ENCODE results near the gene ANKRD44.
"Not testable (repeated sequence)": the region's sequence is repeated elsewhere in the genome, so short reads cannot be mapped to it uniquely, and the experiment has no call there.

DNA sequence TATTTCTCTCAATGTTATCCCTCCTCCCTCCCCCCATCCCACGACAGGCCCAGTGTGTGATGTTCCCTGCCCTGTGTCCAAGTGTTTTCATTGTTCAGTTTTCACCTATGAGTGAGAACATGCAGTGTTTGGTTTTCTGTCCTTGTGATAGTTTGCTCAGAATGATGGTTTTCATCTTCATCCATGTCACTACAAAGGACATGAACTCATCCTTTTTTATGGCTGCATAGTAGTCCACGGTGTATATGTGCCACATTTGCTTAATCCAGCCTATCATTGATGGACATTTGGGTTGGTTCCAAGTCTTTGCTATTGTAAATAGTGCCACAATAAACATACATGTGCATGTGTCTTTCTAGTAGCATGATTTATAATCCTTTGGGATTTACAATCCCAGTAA lies 289.7 kb downstream of the ANKRD44 start:
- TF ChIP-seq, protein P1, sequence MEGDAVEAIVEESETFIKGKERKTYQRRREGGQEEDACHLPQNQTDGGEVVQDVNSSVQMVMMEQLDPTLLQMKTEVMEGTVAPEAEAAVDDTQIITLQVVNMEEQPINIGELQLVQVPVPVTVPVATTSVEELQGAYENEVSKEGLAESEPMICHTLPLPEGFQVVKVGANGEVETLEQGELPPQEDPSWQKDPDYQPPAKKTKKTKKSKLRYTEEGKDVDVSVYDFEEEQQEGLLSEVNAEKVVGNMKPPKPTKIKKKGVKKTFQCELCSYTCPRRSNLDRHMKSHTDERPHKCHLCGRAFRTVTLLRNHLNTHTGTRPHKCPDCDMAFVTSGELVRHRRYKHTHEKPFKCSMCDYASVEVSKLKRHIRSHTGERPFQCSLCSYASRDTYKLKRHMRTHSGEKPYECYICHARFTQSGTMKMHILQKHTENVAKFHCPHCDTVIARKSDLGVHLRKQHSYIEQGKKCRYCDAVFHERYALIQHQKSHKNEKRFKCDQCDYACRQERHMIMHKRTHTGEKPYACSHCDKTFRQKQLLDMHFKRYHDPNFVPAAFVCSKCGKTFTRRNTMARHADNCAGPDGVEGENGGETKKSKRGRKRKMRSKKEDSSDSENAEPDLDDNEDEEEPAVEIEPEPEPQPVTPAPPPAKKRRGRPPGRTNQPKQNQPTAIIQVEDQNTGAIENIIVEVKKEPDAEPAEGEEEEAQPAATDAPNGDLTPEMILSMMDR (IDR thresholded peaks at IDR 0.05; ENCODE audit: low read depth, low read length) = not testable (repeated sequence)
- TF ChIP-seq POLR2A (IDR thresholded peaks at IDR 0.05; ENCODE audit: extremely low read depth, insufficient read length); MYC (IDR thresholded peaks at IDR 0.05; ENCODE audit: low read depth, low read length): not testable (repeated sequence)
- TF ChIP-seq, protein P2, sequence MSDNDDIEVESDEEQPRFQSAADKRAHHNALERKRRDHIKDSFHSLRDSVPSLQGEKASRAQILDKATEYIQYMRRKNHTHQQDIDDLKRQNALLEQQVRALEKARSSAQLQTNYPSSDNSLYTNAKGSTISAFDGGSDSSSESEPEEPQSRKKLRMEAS (IDR thresholded peaks at IDR 0.05; ENCODE audit: low read depth, low read length) = not testable (repeated sequence)

Data from NB4 (cell line).